Erythroblast (primary cell): ENCODE data around the gene RTP1.
"Not testable (repeated sequence)": the region's sequence is repeated elsewhere in the genome, so short reads cannot be mapped to it uniquely, and the experiment has no call there.

ENCODE experiments used
- GATA1 ChIP-seq: IDR thresholded peaks from 2 replicates; pipeline ENCODE4 v1.6.1; 2011; ENCODE audit warnings: low read depth, mild to moderate bottlenecking, control low read depth, low read length, moderate library complexity
- POLR2A ChIP-seq: IDR thresholded peaks from 2 replicates; pipeline ENCODE4 v1.6.1; 2011; ENCODE audit warnings: mild to moderate bottlenecking, low read length

DNA sequence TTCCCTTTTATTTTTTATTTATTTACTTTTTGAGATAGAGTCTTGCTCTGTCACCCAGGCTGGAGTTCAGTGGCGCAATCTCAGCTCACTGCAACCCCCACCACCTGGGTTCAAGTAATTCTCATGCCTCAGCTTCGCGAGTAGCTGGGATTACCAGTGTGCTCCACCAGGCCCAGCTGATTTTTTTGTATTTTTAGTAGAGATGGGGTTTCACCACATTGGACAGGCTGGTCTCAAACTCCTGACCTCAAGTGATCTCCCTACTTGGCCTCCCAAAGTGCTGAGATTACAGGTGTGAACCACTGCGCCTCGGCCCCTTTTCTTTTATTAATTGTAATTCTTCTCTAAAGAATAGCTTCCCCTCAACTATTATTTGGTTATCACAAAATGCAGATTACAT lies 26.4 kb upstream of the RTP1 start:
- TF ChIP-seq POLR2A, GATA1: not testable (repeated sequence)
